ENCODE results near the gene SLC17A7.

GRCh38 chr19:49428547-49429451 is 12.5 kb downstream of the SLC17A7 start:
- TF ChIP-seq CTCF (IDR thresholded peaks at IDR 0.05) (no peak), ZFX (IDR thresholded peaks at IDR 0.05; ENCODE audit: borderline replicate concordance) (no peak)
